ENCODE results near the gene ZMPSTE24. TPM values are rescaled to one million over a fixed set of nuclear protein-coding genes. Genes with fewer than 3 reads are reported as not detected.

Gene ZMPSTE24
- total RNA-seq, 2 experiments from 2014 or later, result 29.5 to 30.5 TPM

- intact Hi-C loops (cut with micrococcal nuclease), result no loop called here
- no peak for DNase-seq
- H3K36me3 Mint-ChIP-seq, result no peaks in the 10 kb centered on the region
- H3K27me3 Mint-ChIP-seq, result no peaks in the 10 kb centered on the region
- H3K9me3 Mint-ChIP-seq, result no peaks in the 10 kb centered on the region
- no peak overlapping the region for H3K27ac Mint-ChIP-seq
- no peak overlapping the region for H3K4me3 Mint-ChIP-seq
- H3K4me1 Mint-ChIP-seq (ENCODE audit: low read depth), result peaks cover 3% of the 10 kb centered on the region
- CTCF ChIA-PET, result interaction anchor here (2.5 kb wide), 1 partner anchor 154 kb away, joined by 16 read pairs; no protein-coding TSS in a partner anchor
- POLR2A ChIA-PET, result no interaction called here
These were observed 49.1 kb downstream of the ZMPSTE24 start for GRCh38 chr1:40307186-40307585.

DNA sequence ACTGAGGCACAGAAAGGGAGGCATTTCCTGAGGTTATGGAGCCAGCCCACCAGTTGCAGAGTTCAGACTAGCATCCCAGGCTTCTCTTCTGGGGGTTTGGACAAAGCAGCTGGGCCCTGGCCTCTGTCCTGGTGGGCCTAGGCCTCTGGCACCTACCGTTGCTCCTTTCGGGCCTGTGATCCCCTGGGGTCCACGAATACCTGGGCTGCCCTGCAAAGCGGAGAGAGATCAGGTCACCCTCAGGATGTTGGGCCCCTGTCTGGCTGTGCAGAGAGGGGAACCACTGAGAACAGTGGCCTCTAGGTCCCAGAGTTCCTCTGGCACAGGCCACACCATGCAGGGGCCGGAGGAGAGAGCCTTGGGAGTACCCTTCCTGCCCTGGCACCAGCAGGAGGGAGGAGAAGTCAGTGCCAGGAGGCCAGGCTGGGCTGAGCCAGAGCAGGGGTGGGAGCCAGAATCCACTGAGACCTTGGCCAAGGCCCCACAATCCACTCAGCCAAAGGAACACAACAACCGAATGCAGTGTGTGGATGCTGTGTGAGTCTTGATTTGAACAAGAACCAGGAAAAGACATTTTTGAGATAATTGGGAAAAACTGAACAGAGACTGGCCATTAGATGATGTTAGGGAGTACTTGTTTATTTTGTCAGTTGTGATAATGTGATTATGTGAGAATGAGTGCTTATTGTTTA is 50.1 kb downstream of the ZMPSTE24 start:
- H3K27ac Mint-ChIP-seq, result no peak overlapping the region
- no peaks in the 10 kb centered on the region for H3K9me3 Mint-ChIP-seq

GRCh38 chr1:40309374-40310128 is 51.5 kb downstream of the ZMPSTE24 start:
- Mint-ChIP-seq H3K36me3 (no peaks in the 10 kb centered on the region), H3K4me3 (no peak overlapping the region), H3K9me3 (no peaks in the 10 kb centered on the region), H3K27me3 (no peaks in the 10 kb centered on the region), H3K4me1 (ENCODE audit: low read depth) (peaks cover 19% of the 10 kb centered on the region), H3K27ac (no peak overlapping the region)
- ChIA-PET POLR2A (no interaction called here), CTCF (interaction anchor here (0.5 kb wide), 1 partner anchor 12 kb away, joined by 4 read pairs; no protein-coding TSS in a partner anchor)
- intact Hi-C loops (cut with micrococcal nuclease), result no loop called here
- DNase-seq, result no peak

More for the DNA sequence above, 50.1 kb downstream of the ZMPSTE24 start:
- intact Hi-C loops (cut with micrococcal nuclease), result no loop called here
- Mint-ChIP-seq H3K4me3 (no peak overlapping the region), H3K27me3 (no peaks in the 10 kb centered on the region), H3K36me3 (no peaks in the 10 kb centered on the region), H3K4me1 (ENCODE audit: low read depth) (peaks cover 11% of the 10 kb centered on the region)
- DNase-seq, result no peak
- POLR2A ChIA-PET, result no interaction called here
- CTCF ChIA-PET, result no interaction called here

DNA sequence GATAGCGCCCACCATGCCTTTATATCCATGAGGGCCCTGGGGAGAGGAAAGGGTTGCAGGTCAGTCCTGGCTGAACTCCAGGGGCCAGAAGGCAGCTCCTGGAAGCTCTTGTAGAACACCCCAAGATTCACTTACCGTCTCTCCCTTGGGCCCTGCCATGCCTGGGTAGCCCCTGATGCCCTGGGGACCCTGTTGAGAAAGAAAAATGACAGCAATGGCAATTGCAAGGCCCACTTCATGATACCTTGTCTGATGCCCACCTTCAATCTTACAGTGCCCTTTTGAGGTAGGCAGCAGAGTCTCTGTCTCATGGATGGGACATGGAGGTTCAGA is 52.1 kb downstream of the ZMPSTE24 start:
- no peak for DNase-seq
- intact Hi-C loops (cut with micrococcal nuclease), result no loop called here
- Mint-ChIP-seq H3K27me3 (no peaks in the 10 kb centered on the region), H3K27ac (no peak overlapping the region), H3K9me3 (no peaks in the 10 kb centered on the region), H3K4me3 (no peak overlapping the region), H3K36me3 (no peaks in the 10 kb centered on the region), H3K4me1 (ENCODE audit: low read depth) (peaks cover 24% of the 10 kb centered on the region)
- POLR2A ChIA-PET, result no interaction called here
- CTCF ChIA-PET, result interaction anchor here (0.5 to 1.3 kb wide), 2 partner anchors 11 to 166 kb away, joined by 3 to 4 read pairs; no protein-coding TSS in a partner anchor

DNA sequence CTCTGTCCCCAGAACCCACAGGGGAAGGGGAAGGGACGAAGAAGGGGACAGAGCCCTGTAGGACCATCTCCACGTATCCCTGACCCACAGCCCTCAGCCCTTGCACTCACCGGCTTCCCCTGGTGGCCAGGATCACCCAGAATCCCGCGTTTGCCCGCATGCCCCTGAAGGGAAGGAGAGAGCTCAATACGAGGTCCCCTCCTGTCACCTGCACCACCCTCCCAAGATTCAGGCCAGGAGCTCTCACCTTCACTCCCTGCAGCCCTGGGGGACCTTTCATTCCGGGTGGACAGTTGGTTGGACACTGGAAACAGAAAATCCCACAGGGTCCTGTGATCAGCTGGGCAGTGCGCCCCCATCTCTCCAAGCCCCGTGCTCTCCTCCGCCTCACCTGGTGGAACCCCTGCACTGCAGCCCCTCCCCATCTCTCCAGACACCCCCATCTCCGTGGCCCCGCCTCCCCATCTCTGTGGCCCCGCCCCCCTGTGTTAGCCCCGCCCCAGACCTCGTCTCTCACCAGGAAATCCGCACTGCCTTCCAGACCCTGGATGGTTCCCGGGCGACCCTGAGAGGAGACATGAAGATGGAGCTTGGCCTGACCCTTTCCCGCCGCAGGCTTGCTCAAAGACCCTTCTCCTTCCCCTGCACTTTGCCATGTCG is 53.1 kb downstream of the ZMPSTE24 start:
- Mint-ChIP-seq H3K36me3 (no peaks in the 10 kb centered on the region), H3K4me1 (ENCODE audit: low read depth) (peaks cover 31% of the 10 kb centered on the region), H3K9me3 (no peaks in the 10 kb centered on the region), H3K27ac (no peak overlapping the region), H3K4me3 (no peak overlapping the region), H3K27me3 (no peaks in the 10 kb centered on the region)
- no peak for DNase-seq
- POLR2A ChIA-PET, result interaction anchor here (0.6 kb wide), 1 partner anchor 48 kb away, joined by 4 read pairs; no protein-coding TSS in a partner anchor
- CTCF ChIA-PET, result interaction anchor here (1.3 kb wide), 1 partner anchor 167 kb away, joined by 3 read pairs; no protein-coding TSS in a partner anchor
- intact Hi-C loops (cut with micrococcal nuclease), result no loop called here

- intact Hi-C loops (cut with micrococcal nuclease), result no loop called here
- H3K4me3 Mint-ChIP-seq, result no peak overlapping the region
These were observed 53.7 kb downstream of the ZMPSTE24 start for GRCh38 chr1:40311692-40312091.

GRCh38 chr1:40312238-40313205 is 54.5 kb downstream of the ZMPSTE24 start:
- CTCF ChIA-PET, result interaction anchor here (4.3 to 6.6 kb wide), 2 partner anchors 160 to 169 kb away, joined by 28 to 82 read pairs; no protein-coding TSS in a partner anchor
- intact Hi-C loops (cut with micrococcal nuclease), result no loop called here
- POLR2A ChIA-PET, result no interaction called here
- H3K4me1 Mint-ChIP-seq (ENCODE audit: low read depth), result peaks cover 32% of the 10 kb centered on the region
- DNase-seq, result peak; percentile 68
- peaks cover 3% of the 10 kb centered on the region for H3K27me3 Mint-ChIP-seq
- peak overlapping the region; percentile 25 for H3K27ac Mint-ChIP-seq
- H3K4me3 Mint-ChIP-seq, result peak overlapping the region; percentile 52
- H3K9me3 Mint-ChIP-seq, result no peaks in the 10 kb centered on the region
- no peaks in the 10 kb centered on the region for H3K36me3 Mint-ChIP-seq

More at GRCh38 chr1:40311692-40312091, 53.7 kb downstream of the ZMPSTE24 start:
- peaks cover 31% of the 10 kb centered on the region for H3K4me1 Mint-ChIP-seq (ENCODE audit: low read depth)
- CTCF ChIA-PET, result interaction anchor here (6.6 kb wide), 1 partner anchor 159 kb away, joined by 82 read pairs; no protein-coding TSS in a partner anchor
- POLR2A ChIA-PET, result no interaction called here
- no peaks in the 10 kb centered on the region for H3K9me3 Mint-ChIP-seq
- DNase-seq, result no peak
- H3K36me3 Mint-ChIP-seq, result no peaks in the 10 kb centered on the region
- no peaks in the 10 kb centered on the region for H3K27me3 Mint-ChIP-seq
- H3K27ac Mint-ChIP-seq, result no peak overlapping the region

- Mint-ChIP-seq H3K27me3 (peaks cover 9% of the 10 kb centered on the region), H3K4me3 (no peak overlapping the region), H3K9me3 (no peaks in the 10 kb centered on the region), H3K27ac (no peak overlapping the region), H3K4me1 (ENCODE audit: low read depth) (peaks cover 38% of the 10 kb centered on the region), H3K36me3 (peaks cover 2% of the 10 kb centered on the region)
- POLR2A ChIA-PET, result no interaction called here
- CTCF ChIA-PET, result interaction anchor here (4.3 to 7.5 kb wide), 4 partner anchors 26 to 170 kb away, joined by 28 to 96 read pairs (median 61); no protein-coding TSS in a partner anchor
- no peak for DNase-seq
- intact Hi-C loops (cut with micrococcal nuclease), result no loop called here
These were observed 55.4 kb downstream of the ZMPSTE24 start for GRCh38 chr1:40313329-40313957.

DNA sequence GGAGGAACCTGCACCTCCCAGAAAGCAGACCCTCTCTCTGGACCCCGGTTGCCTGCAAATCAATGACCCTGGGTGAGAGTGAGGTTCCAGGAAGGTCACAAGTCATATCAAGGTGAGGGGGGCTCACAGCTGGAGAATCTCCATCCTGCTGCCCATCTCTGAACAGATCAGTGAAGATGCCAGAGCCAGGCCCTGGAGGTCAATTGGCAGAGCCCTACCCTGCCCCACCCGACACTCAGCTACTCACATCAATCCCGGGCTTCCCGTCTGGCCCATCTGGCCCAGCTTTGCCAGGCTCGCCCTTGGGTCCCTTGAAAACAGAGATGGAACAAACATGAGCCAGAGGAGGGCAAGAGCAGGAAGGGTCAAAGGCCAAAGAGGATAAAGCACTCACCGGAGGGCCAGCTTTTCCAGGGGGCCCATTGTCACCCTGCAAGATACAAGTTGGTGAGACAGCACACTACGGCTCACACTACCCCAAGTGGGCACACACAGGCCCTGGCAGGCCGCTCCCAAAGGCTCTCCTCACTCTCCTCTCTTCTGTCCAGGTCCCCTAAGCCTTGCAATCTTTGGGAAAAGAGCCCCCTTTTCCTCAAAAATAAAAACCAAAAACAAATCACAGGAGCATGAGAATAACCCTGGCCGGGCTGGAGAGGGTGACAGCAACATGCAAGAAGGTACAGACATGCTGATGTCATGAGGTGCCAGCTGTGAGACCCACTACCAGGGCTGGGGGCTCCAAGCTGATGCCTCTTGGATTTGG is 56.1 kb downstream of the ZMPSTE24 start:
- peaks cover 45% of the 10 kb centered on the region for H3K4me1 Mint-ChIP-seq (ENCODE audit: low read depth)
- peak overlapping the region; percentile 64 for H3K27ac Mint-ChIP-seq
- H3K9me3 Mint-ChIP-seq, result no peaks in the 10 kb centered on the region
- DNase-seq, result no peak
- ChIA-PET POLR2A (interaction anchor here (1.1 to 1.3 kb wide), 2 partner anchors 18 to 73 kb away, joined by 3 read pairs; no protein-coding TSS in a partner anchor), CTCF (interaction anchor here (0.7 to 7.5 kb wide), 22 partner anchors 16 to 237 kb away, joined by 3 to 96 read pairs (median 4); partner anchors contain the start of genes PPT1 and ZMPSTE24)
- no peak overlapping the region for H3K4me3 Mint-ChIP-seq
- H3K27me3 Mint-ChIP-seq, result peaks cover 9% of the 10 kb centered on the region
- intact Hi-C loops (cut with micrococcal nuclease), result loop anchor here (2.0 kb wide), 1 partner anchor 25 kb away; no protein-coding TSS in a partner anchor
- H3K36me3 Mint-ChIP-seq, result peaks cover 2% of the 10 kb centered on the region

DNA sequence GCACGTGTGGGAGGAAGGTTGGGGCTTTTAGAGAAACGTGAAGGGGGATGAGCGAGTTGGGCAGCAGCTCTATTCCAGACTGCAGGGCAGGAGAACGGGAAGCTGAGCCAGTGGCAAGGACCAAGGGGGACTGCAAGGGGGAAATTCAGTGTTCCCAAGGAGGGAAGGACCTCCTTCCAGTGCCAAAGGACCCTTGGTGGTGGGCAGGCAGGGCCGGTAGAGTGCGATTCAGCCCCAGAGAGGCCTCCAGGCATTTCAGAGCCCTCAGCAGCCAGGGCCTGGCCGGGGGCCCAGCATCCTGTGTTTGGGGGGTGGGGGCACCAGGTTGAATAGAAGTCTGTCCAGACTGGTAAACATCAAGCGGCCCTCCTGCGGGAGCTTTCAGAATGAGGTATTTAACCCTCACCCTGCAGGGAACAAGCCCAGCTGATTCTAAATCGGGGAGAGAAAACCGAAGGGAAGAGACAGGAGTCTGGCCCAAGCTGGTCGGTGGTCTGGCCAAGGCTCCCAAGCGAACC is 56.7 kb downstream of the ZMPSTE24 start:
- ChIA-PET POLR2A (interaction anchor here (1.1 to 1.3 kb wide), 3 partner anchors 19 to 73 kb away, joined by 3 to 5 read pairs (median 3); partner anchors contain the start of gene SMAP2), CTCF (interaction anchor here (0.6 to 7.5 kb wide), 33 partner anchors 16 to 412 kb away, joined by 3 to 96 read pairs (median 4); partner anchors contain the start of genes PPT1 and ZMPSTE24)
- peaks cover 9% of the 10 kb centered on the region for H3K27me3 Mint-ChIP-seq
- peak overlapping the region; percentile 85 for H3K4me3 Mint-ChIP-seq
- no peak for DNase-seq
- H3K36me3 Mint-ChIP-seq, result peaks cover 2% of the 10 kb centered on the region
- intact Hi-C loops (cut with micrococcal nuclease), result loop anchor here (1.0 to 5.0 kb wide), 4 partner anchors 24 to 161 kb away; partner anchors contain the start of gene ZMPSTE24
- H3K27ac Mint-ChIP-seq, result peak overlapping the region; percentile 64
- H3K9me3 Mint-ChIP-seq, result no peaks in the 10 kb centered on the region
- H3K4me1 Mint-ChIP-seq (ENCODE audit: low read depth), result peaks cover 47% of the 10 kb centered on the region

Data from activated CD4-positive, alpha-beta memory T cell treated with anti-CD3 and anti-CD28 coated beads for 36 hours (primary cell).